Neutrophil (primary cell): ENCODE data around the gene CD52.
"Not testable (repeated sequence)": the region's sequence is repeated elsewhere in the genome, so short reads cannot be mapped to it uniquely, and the experiment has no call there.

Experiments used
- H3K27ac ChIP-seq: fragments of 200-600 bp; sonication (generic); 2 replicates; pipeline ENCODE4 v1.5.1; 2016; ENCODE audit warnings: mild to moderate bottlenecking, moderate library complexity
- H3K27me3 ChIP-seq: fragments of 200-600 bp; sonication (generic); 2 replicates; pipeline ENCODE4 v1.6.0; 2016; ENCODE audit warnings: mild to moderate bottlenecking
- H3K36me3 ChIP-seq: fragments of 200-600 bp; sonication (generic); 2 replicates; pipeline ENCODE4 v1.5.1; 2017
- H3K4me1 ChIP-seq, 2 experiments: fragments of 200-600 bp in 1 of 2; sonication (generic) in 1 of 2; 1 replicate in 1 of 2; 2 replicates in 1 of 2; pipeline versions ENCODE4 v1.5.1 to v1.6.1; 2013 to 2016; ENCODE audit warnings: low read depth in 1 of 2, low read length in 1 of 2, mild to moderate bottlenecking in 1 of 2, moderate library complexity in 1 of 2; ENCODE audit not compliant: control insufficient read depth in 1 of 2, insufficient read depth in 1 of 2
- H3K4me3 ChIP-seq, 2 experiments: fragments of 200-600 bp in 1 of 2; sonication (generic) in 1 of 2; 1 replicate in 1 of 2; 2 replicates in 1 of 2; pipeline ENCODE4 v1.5.1; 2013 to 2016; ENCODE audit warnings: low read depth in 1 of 2, low read length in 1 of 2, mild to moderate bottlenecking in 1 of 2, moderate library complexity in 1 of 2
- H3K9me3 ChIP-seq: fragments of 200-600 bp; sonication (generic); 2 replicates; pipeline ENCODE4 v1.5.1; 2016
- CTCF ChIP-seq: fragments of 200-600 bp; sonication (generic); IDR thresholded peaks from 2 replicates; pipeline ENCODE4 v1.5.1; 2016; ENCODE audit warnings: antibody characterized with exemption

Gene CD52

GRCh38 chr1:26322042-26322331 is 4.2 kb downstream of the CD52 start:
- Histone ChIP-seq H3K4me3 (no peak overlapping the region), H3K27me3 (no peaks in the 10 kb centered on the region), H3K36me3 (peaks cover 50% of the 10 kb centered on the region), H3K4me1 (peaks cover 33 to 47% of the 10 kb centered on the region in 2 experiments), H3K27ac (peak overlapping the region; percentile 4), H3K9me3 (no peaks in the 10 kb centered on the region)
- no peak for TF ChIP-seq CTCF

DNA sequence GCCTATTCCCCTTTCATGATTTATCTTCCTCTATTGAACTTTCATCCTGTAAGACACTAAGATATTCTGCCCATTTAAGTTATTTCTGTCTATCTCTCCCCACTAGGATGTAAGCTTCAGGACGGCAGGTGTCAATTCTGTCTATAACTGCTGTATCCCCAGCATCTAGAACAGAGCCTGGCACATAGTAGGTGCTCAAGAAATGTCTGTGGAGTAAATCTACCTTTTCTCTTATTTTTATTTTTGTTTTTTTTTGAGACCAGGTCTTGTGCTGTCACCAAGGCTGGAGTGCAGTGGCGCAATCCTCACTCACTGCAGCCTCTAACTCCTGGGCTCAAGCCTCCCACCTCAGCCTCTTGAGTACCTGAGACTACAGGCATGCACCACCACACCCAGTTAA is 5.6 kb downstream of the CD52 start:
- Histone ChIP-seq H3K36me3 (peaks cover 64% of the 10 kb centered on the region), H3K27ac (no peak overlapping the region), H3K4me3 (no peak overlapping the region), H3K27me3 (no peaks in the 10 kb centered on the region), H3K9me3 (no peaks in the 10 kb centered on the region), H3K4me1 (peaks cover 19 to 33% of the 10 kb centered on the region in 2 experiments)
- TF ChIP-seq CTCF, result no peak

GRCh38 chr1:26324550-26324949 is 6.8 kb downstream of the CD52 start:
- Histone ChIP-seq H3K36me3 (peaks cover 71% of the 10 kb centered on the region), H3K9me3 (no peaks in the 10 kb centered on the region), H3K4me1 (peaks cover 11 to 22% of the 10 kb centered on the region in 2 experiments), H3K4me3 (no peak overlapping the region), H3K27me3 (no peaks in the 10 kb centered on the region), H3K27ac (no peak overlapping the region)
- TF ChIP-seq CTCF, result no peak

- H3K4me1 ChIP-seq, result peaks cover under 1 to 3% of the 10 kb centered on the region in 2 experiments
- no peak overlapping the region for H3K27ac ChIP-seq
- no peak overlapping the region for H3K4me3 ChIP-seq
- no peaks in the 10 kb centered on the region for H3K27me3 ChIP-seq
- no peaks in the 10 kb centered on the region for H3K9me3 ChIP-seq
- TF ChIP-seq CTCF, result no peak
- H3K36me3 ChIP-seq, result peaks cover 77% of the 10 kb centered on the region
Observed at GRCh38 chr1:26327956-26328362, 10.2 kb downstream of the CD52 start.

DNA sequence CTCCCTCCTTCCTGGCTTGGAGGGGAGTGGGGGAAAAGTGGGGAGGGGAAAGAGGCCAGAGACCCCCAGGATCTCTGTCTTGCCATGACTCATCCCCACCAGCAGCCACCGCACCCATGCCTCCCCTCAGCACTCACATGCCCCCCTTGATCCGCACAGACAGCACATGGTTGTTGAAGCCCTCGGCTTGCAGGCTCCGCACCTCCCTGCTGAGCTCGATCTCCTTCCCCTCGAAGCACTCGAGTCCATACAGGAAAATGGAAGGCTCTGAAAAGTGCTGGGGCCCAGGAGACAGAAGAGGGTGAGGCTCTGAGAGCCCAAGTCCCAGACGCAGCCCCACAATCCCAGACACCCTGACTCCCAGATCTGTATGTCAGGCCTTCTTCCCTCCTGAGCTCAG is 10.8 kb downstream of the CD52 start:
- H3K4me1 ChIP-seq, result peaks cover 7 to 9% of the 10 kb centered on the region in 2 experiments
- H3K4me3 ChIP-seq, result no peak overlapping the region
- H3K27me3 ChIP-seq, result no peaks in the 10 kb centered on the region
- H3K27ac ChIP-seq, result no peak overlapping the region
- H3K36me3 ChIP-seq, result peaks cover 71% of the 10 kb centered on the region
- TF ChIP-seq CTCF, result no peak
- H3K9me3 ChIP-seq, result no peaks in the 10 kb centered on the region

DNA sequence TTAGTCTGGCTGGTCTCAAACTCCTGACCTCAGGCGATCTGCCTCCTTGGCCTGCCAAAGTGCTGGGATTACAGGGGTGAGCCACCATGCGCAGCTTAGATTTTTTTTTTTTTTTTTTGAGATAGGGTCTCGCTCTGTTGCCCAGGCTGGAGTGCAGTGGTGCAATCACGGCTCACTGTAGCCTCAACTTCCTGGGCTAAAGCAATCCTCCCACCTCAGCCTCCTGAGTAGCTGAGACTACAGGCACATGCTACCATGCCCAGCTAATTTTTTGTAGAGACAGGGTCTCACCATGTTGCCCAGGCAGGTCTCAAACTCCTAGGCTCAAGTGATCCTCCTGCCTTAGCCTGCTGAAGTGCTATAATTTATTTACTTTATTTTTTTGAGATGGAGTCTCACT is 11.6 kb downstream of the CD52 start:
- H3K27me3 ChIP-seq, H3K27ac ChIP-seq, H3K9me3 ChIP-seq, H3K4me3 ChIP-seq: not testable (repeated sequence)
- H3K36me3 ChIP-seq, result peaks cover 63% of the 10 kb centered on the region
- H3K4me1 ChIP-seq, result peaks cover 15 to 17% of the 10 kb centered on the region in 2 experiments
